GM23338 (cell line): ENCODE data around the gene EFCAB8. TPM values are rescaled to one million over a fixed set of nuclear protein-coding genes. Genes with fewer than 3 reads are reported as not detected.

Experiments used
- ATAC-seq: fragments of 200-7000 bp; cut with Tn5 transposase; 3 replicates; pipeline ENCODE4 v1.9.1; 2020
- DNase-seq: peaks from one replicate; pipeline ENCODE4 v3.0.0-alpha.2; 2015; ENCODE audit warnings: low spot score
- H2AFZ ChIP-seq: fragments of 200-600 bp; sonication (generic); 2 replicates; pipeline ENCODE4 v1.8.0; 2016; ENCODE audit warnings: antibody characterized with exemption, mild to moderate bottlenecking, moderate library complexity
- H3F3A ChIP-seq: fragments of 200-600 bp; sonication (generic); replicated peaks from 2 replicates; pipeline ENCODE4 v1.8.0; 2017; ENCODE audit warnings: antibody characterized with exemption, mixed run types, low read depth
- H3K27ac ChIP-seq: fragments of 200-600 bp; sonication (generic); 2 replicates; pipeline ENCODE4 v1.6.1; 2016; ENCODE audit warnings: low read depth
- H3K27me3 ChIP-seq: fragments of 200-600 bp; sonication (generic); 2 replicates; pipeline ENCODE4 v1.8.0; 2016; ENCODE audit warnings: mild to moderate bottlenecking, mixed run types, moderate library complexity; ENCODE audit not compliant: insufficient read depth
- H3K36me3 ChIP-seq: fragments of 200-600 bp; sonication (generic); 2 replicates; pipeline ENCODE4 v1.8.0; 2016; ENCODE audit warnings: mild to moderate bottlenecking; ENCODE audit not compliant: insufficient read depth
- H3K4me1 ChIP-seq: fragments of 200-600 bp; sonication (generic); 2 replicates; pipeline ENCODE4 v1.8.0; 2016; ENCODE audit warnings: mild to moderate bottlenecking, moderate library complexity; ENCODE audit not compliant: insufficient read depth
- H3K4me2 ChIP-seq: fragments of 200-600 bp; sonication (generic); 2 replicates; pipeline ENCODE4 v1.7.1; 2017; ENCODE audit warnings: mixed run types
- H3K4me3 ChIP-seq: fragments of 200-600 bp; sonication (generic); 2 replicates; pipeline ENCODE4 v1.6.1; 2016; ENCODE audit warnings: mixed run types
- H3K79me2 ChIP-seq: fragments of 200-600 bp; sonication (generic); replicated peaks from 2 replicates; pipeline ENCODE4 v1.8.0; 2017; ENCODE audit warnings: mild to moderate bottlenecking; ENCODE audit not compliant: insufficient read depth
- H3K9me2 ChIP-seq: fragments of 200-600 bp; sonication (generic); 2 replicates; pipeline ENCODE4 v1.8.0; 2017; ENCODE audit not compliant: insufficient read depth
- H4K20me1 ChIP-seq: fragments of 200-600 bp; sonication (generic); replicated peaks from 2 replicates; pipeline ENCODE4 v1.8.0; 2017; ENCODE audit warnings: mild to moderate bottlenecking; ENCODE audit not compliant: insufficient read depth
- H3K27ac Mint-ChIP-seq: 2 replicates; pipeline ENCODE4 v1.8.0; 2020; ENCODE audit warnings: inconsistent platforms, mild to moderate bottlenecking, moderate library complexity, mixed read lengths
- H3K27me3 Mint-ChIP-seq: 3 replicates; pipeline ENCODE4 v1.8.0; 2022; ENCODE audit warnings: low read depth, mild to moderate bottlenecking, moderate library complexity, mixed read lengths, inconsistent platforms; ENCODE audit not compliant: insufficient read depth, poor library complexity
- H3K36me3 Mint-ChIP-seq: 3 replicates; pipeline ENCODE4 v1.8.0; 2021; ENCODE audit warnings: low read depth, mild to moderate bottlenecking, inconsistent platforms, moderate library complexity, mixed read lengths
- H3K4me1 Mint-ChIP-seq: 3 replicates; pipeline ENCODE4 v1.8.0; 2020; ENCODE audit warnings: mild to moderate bottlenecking, inconsistent platforms, mixed read lengths
- H3K4me3 Mint-ChIP-seq: 3 replicates; pipeline ENCODE4 v1.8.0; 2021; ENCODE audit warnings: moderate library complexity, mild to moderate bottlenecking, inconsistent platforms, mixed read lengths
- H3K9me3 Mint-ChIP-seq: 3 replicates; pipeline ENCODE4 v1.8.0; 2020; ENCODE audit warnings: moderate library complexity, mild to moderate bottlenecking, inconsistent platforms, mixed read lengths
- CREB1 ChIP-seq: fragments of 250-450 bp; sonication (Bioruptor Pico); IDR thresholded peaks from 2 replicates; pipeline ENCODE4 v1.5.0; 2020; ENCODE audit warnings: low read depth, mild to moderate bottlenecking, moderate library complexity
- ETS1 ChIP-seq: IDR thresholded peaks from 2 replicates; pipeline ENCODE4 v1.6.1; 2016; ENCODE audit warnings: antibody characterized with exemption
- EZH2 ChIP-seq: fragments of 200-600 bp; sonication (generic); IDR thresholded peaks from one replicate; pipeline ENCODE4 v1.8.0; 2017; ENCODE audit warnings: antibody characterized with exemption, mild to moderate bottlenecking, low read depth; ENCODE audit not compliant: unreplicated experiment
- EZH2phosphoT487 ChIP-seq: fragments of 200-600 bp; sonication (generic); IDR thresholded peaks from one replicate; pipeline ENCODE4 v1.8.1; 2018; ENCODE audit warnings: antibody characterized with exemption; ENCODE audit not compliant: unreplicated experiment
- JUNB ChIP-seq: IDR thresholded peaks from one replicate; pipeline ENCODE4 v1.6.1; 2016; ENCODE audit warnings: antibody characterized with exemption; ENCODE audit not compliant: unreplicated experiment
- NANOG ChIP-seq: IDR thresholded peaks from 2 replicates; pipeline ENCODE4 v1.6.1; 2016; ENCODE audit warnings: antibody characterized with exemption, borderline replicate concordance
- POLR2AphosphoS5 ChIP-seq: IDR thresholded peaks from 2 replicates; pipeline ENCODE4 v1.6.1; 2016; ENCODE audit warnings: antibody characterized with exemption, low read depth
- REST ChIP-seq: IDR thresholded peaks from one replicate; pipeline ENCODE4 v1.6.1; 2018; ENCODE audit warnings: antibody characterized with exemption; ENCODE audit not compliant: unreplicated experiment
- STAT1 ChIP-seq: IDR thresholded peaks from one replicate; pipeline ENCODE4 v1.6.1; 2016; ENCODE audit warnings: antibody characterized with exemption; ENCODE audit not compliant: unreplicated experiment
- ZNF114 ChIP-seq: fragments of 250-450 bp; sonication (Bioruptor Pico); IDR thresholded peaks from 2 replicates; pipeline ENCODE4 v1.5.0; 2020; ENCODE audit warnings: mild to moderate bottlenecking, moderate library complexity
- ZNF331 ChIP-seq: fragments of 250-450 bp; sonication (Bioruptor Pico); IDR thresholded peaks from 2 replicates; pipeline ENCODE4 v1.5.0; 2020; ENCODE audit warnings: low read depth, mild to moderate bottlenecking, moderate library complexity
- polyA plus RNA-seq: library from polyadenylated mRNA; unstranded; fragments of >200 nt; fragmentation: Nextera tagmentation; extraction: Ambion mirVana; gene quantifications from 2 replicates; pipeline ENCODE4 v1.2.1, GENCODE V29; 2016
- total RNA-seq: library from RNA; depleted of rRNA; stranded (reverse); fragments of >200 nt; shearing (Covaris generic); gene quantifications from 2 replicates; pipeline ENCODE4 v1.2.3, GENCODE V29; 2014
- TF ChIP-seq, protein P1 (sequence below): fragments of 250-450 bp; sonication (Bioruptor Pico); IDR thresholded peaks from 2 replicates; pipeline ENCODE4 v1.5.0; 2020; ENCODE audit warnings: mild to moderate bottlenecking, moderate library complexity
- TF ChIP-seq, protein P2 (sequence below), 2 experiments: fragments of 200-600 bp in 1 of 2; sonication (generic) in 1 of 2; conservative IDR thresholded peaks; 2 replicates each; pipeline versions ENCODE4 v1.5.1 to v1.6.1; 2016 to 2017; ENCODE audit warnings: antibody characterized with exemption in 2 of 2, low read depth in 2 of 2, mild to moderate bottlenecking in 2 of 2, moderate library complexity in 1 of 2

The EFCAB8 gene
- total and polyA plus RNA-seq, 2 experiments from 2014 or later, result 0.35 TPM; not detected in 1

DNA sequence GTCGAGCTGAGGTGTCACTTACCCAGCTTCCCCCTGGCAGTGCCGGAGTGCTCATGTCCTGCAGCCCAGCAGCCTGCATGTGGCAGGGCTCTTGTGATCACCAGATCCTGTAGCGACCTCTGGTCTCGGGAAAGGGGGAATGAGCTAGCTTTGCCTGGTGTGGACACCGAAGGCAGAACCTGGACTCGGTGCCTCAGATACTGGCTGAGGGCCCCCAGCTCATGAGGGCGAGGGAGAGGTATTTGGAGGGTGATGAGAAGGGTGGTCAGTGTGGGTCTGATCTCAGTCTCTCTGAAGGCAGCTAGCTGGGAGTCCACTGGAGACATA is 119.2 kb downstream of the EFCAB8 start:
- no peak overlapping the region for H3K4me3 Mint-ChIP-seq
- no peak overlapping the region for H3K27ac ChIP-seq
- 0 out of 2 replicates have a peak, but pooled peaks cover 10% of the 10 kb centered on the region for H3F3A ChIP-seq
- H3K79me2 ChIP-seq, result no peaks in the 10 kb centered on the region
- no peak overlapping the region for H2AFZ ChIP-seq
- peaks cover 8% of the 10 kb centered on the region for H3K9me3 Mint-ChIP-seq
- no peak for TF ChIP-seq ETS1
- no peak for TF ChIP-seq CREB1
- TF ChIP-seq EZH2phosphoT487, result no peak
- no peak for TF ChIP-seq REST
- TF ChIP-seq, protein P1, sequence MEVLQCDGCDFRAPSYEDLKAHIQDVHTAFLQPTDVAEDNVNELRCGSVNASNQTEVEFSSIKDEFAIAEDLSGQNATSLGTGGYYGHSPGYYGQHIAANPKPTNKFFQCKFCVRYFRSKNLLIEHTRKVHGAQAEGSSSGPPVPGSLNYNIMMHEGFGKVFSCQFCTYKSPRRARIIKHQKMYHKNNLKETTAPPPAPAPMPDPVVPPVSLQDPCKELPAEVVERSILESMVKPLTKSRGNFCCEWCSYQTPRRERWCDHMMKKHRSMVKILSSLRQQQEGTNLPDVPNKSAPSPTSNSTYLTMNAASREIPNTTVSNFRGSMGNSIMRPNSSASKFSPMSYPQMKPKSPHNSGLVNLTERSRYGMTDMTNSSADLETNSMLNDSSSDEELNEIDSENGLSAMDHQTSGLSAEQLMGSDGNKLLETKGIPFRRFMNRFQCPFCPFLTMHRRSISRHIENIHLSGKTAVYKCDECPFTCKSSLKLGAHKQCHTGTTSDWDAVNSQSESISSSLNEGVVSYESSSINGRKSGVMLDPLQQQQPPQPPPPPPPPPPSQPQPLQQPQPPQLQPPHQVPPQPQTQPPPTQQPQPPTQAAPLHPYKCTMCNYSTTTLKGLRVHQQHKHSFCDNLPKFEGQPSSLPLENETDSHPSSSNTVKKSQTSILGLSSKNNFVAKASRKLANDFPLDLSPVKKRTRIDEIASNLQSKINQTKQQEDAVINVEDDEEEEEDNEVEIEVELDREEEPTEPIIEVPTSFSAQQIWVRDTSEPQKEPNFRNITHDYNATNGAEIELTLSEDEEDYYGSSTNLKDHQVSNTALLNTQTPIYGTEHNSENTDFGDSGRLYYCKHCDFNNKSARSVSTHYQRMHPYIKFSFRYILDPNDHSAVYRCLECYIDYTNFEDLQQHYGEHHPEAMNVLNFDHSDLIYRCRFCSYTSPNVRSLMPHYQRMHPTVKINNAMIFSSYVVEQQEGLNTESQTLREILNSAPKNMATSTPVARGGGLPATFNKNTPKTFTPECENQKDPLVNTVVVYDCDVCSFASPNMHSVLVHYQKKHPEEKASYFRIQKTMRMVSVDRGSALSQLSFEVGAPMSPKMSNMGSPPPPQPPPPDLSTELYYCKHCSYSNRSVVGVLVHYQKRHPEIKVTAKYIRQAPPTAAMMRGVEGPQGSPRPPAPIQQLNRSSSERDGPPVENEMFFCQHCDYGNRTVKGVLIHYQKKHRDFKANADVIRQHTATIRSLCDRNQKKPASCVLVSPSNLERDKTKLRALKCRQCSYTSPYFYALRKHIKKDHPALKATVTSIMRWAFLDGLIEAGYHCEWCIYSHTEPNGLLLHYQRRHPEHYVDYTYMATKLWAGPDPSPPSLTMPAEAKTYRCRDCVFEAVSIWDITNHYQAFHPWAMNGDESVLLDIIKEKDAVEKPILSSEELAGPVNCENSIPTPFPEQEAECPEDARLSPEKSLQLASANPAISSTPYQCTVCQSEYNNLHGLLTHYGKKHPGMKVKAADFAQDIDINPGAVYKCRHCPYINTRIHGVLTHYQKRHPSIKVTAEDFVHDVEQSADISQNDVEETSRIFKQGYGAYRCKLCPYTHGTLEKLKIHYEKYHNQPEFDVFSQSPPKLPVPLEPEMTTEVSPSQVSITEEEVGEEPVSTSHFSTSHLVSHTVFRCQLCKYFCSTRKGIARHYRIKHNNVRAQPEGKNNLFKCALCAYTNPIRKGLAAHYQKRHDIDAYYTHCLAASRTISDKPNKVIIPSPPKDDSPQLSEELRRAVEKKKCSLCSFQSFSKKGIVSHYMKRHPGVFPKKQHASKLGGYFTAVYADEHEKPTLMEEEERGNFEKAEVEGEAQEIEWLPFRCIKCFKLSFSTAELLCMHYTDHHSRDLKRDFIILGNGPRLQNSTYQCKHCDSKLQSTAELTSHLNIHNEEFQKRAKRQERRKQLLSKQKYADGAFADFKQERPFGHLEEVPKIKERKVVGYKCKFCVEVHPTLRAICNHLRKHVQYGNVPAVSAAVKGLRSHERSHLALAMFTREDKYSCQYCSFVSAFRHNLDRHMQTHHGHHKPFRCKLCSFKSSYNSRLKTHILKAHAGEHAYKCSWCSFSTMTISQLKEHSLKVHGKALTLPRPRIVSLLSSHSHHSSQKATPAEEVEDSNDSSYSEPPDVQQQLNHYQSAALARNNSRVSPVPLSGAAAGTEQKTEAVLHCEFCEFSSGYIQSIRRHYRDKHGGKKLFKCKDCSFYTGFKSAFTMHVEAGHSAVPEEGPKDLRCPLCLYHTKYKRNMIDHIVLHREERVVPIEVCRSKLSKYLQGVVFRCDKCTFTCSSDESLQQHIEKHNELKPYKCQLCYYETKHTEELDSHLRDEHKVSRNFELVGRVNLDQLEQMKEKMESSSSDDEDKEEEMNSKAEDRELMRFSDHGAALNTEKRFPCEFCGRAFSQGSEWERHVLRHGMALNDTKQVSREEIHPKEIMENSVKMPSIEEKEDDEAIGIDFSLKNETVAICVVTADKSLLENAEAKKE (CRISPR knock-in tag), result no peak
- TF ChIP-seq, protein P2, sequence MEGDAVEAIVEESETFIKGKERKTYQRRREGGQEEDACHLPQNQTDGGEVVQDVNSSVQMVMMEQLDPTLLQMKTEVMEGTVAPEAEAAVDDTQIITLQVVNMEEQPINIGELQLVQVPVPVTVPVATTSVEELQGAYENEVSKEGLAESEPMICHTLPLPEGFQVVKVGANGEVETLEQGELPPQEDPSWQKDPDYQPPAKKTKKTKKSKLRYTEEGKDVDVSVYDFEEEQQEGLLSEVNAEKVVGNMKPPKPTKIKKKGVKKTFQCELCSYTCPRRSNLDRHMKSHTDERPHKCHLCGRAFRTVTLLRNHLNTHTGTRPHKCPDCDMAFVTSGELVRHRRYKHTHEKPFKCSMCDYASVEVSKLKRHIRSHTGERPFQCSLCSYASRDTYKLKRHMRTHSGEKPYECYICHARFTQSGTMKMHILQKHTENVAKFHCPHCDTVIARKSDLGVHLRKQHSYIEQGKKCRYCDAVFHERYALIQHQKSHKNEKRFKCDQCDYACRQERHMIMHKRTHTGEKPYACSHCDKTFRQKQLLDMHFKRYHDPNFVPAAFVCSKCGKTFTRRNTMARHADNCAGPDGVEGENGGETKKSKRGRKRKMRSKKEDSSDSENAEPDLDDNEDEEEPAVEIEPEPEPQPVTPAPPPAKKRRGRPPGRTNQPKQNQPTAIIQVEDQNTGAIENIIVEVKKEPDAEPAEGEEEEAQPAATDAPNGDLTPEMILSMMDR (conservative IDR thresholded peaks at IDR 0.05; ENCODE audit: low read depth in 2 of 2), result no peak
- no peak for TF ChIP-seq JUNB
- no peak for TF ChIP-seq ZNF114 (CRISPR knock-in tag)
- no peak for TF ChIP-seq NANOG
- TF ChIP-seq ZNF331 (CRISPR knock-in tag), result no peak
- TF ChIP-seq EZH2, result no peak
- no peak for TF ChIP-seq STAT1
- no peak for TF ChIP-seq POLR2AphosphoS5
- peaks cover 5% of the 10 kb centered on the region for H3K4me1 Mint-ChIP-seq
- 0 out of 3 replicates have a peak, but pooled peaks cover 3% of the 10 kb centered on the region for H3K36me3 Mint-ChIP-seq
- H3K27ac Mint-ChIP-seq, result no peak overlapping the region
- no peaks in the 10 kb centered on the region for H3K9me2 ChIP-seq
- no peaks in the 10 kb centered on the region for H3K27me3 ChIP-seq
- ATAC-seq (no peak), DNase-seq (no peak)
- no peaks in the 10 kb centered on the region for H4K20me1 ChIP-seq
- H3K36me3 ChIP-seq, result no peaks in the 10 kb centered on the region
- H3K4me2 ChIP-seq, result no peak overlapping the region
- H3K4me3 ChIP-seq, result no peak overlapping the region
- peaks cover 16% of the 10 kb centered on the region for H3K4me1 ChIP-seq
- H3K27me3 Mint-ChIP-seq, result peaks cover 11% of the 10 kb centered on the region
